Activated T-cell treated with anti-CD3 and anti-CD28 coated beads, Interleukin-2, amount 50 U/mL, for 72 hours (primary cell): ENCODE measurements around the gene FAM50B. TPM values are rescaled to one million over a fixed set of nuclear protein-coding genes. Genes with fewer than 3 reads are reported as not detected.

Source experiments
- ATAC-seq, 2 donors: fragments of 150-1000 bp; cut with Tn5 transposase; replicated peaks in 1 of 2; 2 replicates each; pipeline ENCODE4 v1.10.0; 2021; ENCODE audit warnings: moderate library complexity in 2 of 2, mild to moderate bottlenecking in 1 of 2
- DNase-seq, 2 donors: peaks; one replicate each; pipeline ENCODE4 v3.0.0; 2021 to 2022; ENCODE audit warnings: mixed read lengths in 1 of 2
- H3K27ac Mint-ChIP-seq: one replicate; pipeline ENCODE4 v1.8.0; 2022; ENCODE audit warnings: mild to moderate bottlenecking, moderate library complexity, mixed read lengths
- H3K27me3 Mint-ChIP-seq: one replicate; pipeline ENCODE4 v1.8.0; 2022; ENCODE audit warnings: low read depth, mixed read lengths
- H3K36me3 Mint-ChIP-seq, 2 donors: one replicate each; pipeline ENCODE4 v1.8.0; 2022; ENCODE audit warnings: mixed read lengths in 2 of 2, mild to moderate bottlenecking in 1 of 2; ENCODE audit not compliant: insufficient read depth in 2 of 2
- H3K4me1 Mint-ChIP-seq: one replicate; pipeline ENCODE4 v1.8.0; 2022; ENCODE audit warnings: low read depth, mixed read lengths
- H3K4me3 Mint-ChIP-seq, 2 donors: one replicate each; pipeline ENCODE4 v1.8.0; 2022; ENCODE audit warnings: mild to moderate bottlenecking in 2 of 2, mixed read lengths in 2 of 2, moderate library complexity in 2 of 2
- H3K9me3 Mint-ChIP-seq, 2 donors: one replicate each; pipeline ENCODE4 v1.8.0; 2022; ENCODE audit warnings: mixed read lengths in 2 of 2
- total RNA-seq, 2 donors: library from RNA; stranded (reverse); gene quantifications; one replicate each; pipeline ENCODE4 v1.2.3, GENCODE V29; 2022

FAM50B gene
- 1 to 10 TPM; 8.1 to 8.2 TPM for total RNA-seq

GRCh38 chr6:3848925-3849605, at the start of gene FAM50B:
Gene FAM50B (plus strand): TSS chr6:3849373. CDS start chr6:3849812, 439 bp downstream.
- Mint-ChIP-seq H3K36me3 (peaks cover 2 to 3% of the 10 kb centered on the region in 2 donors), H3K4me3 (peak within 1 kb of the TSS; percentile 80 to 83), H3K9me3 (peaks cover 0 to 3% of the 10 kb centered on the region in 2 donors), H3K27ac (peak within 1 kb of the TSS; percentile 89), H3K4me1 (peaks cover 31% of the 10 kb centered on the region), H3K27me3 (no peaks in the 10 kb centered on the region)
- DNase-seq, result peak; percentile 92 to 94
- peak; percentile 76 to 89 for ATAC-seq

GRCh38 chr6:3799719-3800118, 49.5 kb upstream of the FAM50B start:
- H3K4me1 Mint-ChIP-seq, result peaks cover 17% of the 10 kb centered on the region
- no peak overlapping the region for H3K4me3 Mint-ChIP-seq
- H3K9me3 Mint-ChIP-seq, result no peaks in the 10 kb centered on the region
- H3K27me3 Mint-ChIP-seq, result peaks cover 27% of the 10 kb centered on the region
- DNase-seq, result no peak
- ATAC-seq, result no peak
- H3K36me3 Mint-ChIP-seq, result no peaks in the 10 kb centered on the region
- H3K27ac Mint-ChIP-seq, result no peak overlapping the region

- Mint-ChIP-seq H3K4me3 (no peak overlapping the region), H3K36me3 (no peaks in the 10 kb centered on the region), H3K27ac (no peak overlapping the region), H3K4me1 (peaks cover 17% of the 10 kb centered on the region), H3K27me3 (peaks cover 27% of the 10 kb centered on the region), H3K9me3 (no peaks in the 10 kb centered on the region)
- no peak for ATAC-seq
- DNase-seq, result no peak
Measured at GRCh38 chr6:3800850-3801591, 48.2 kb upstream of the FAM50B start.

- peaks cover 17% of the 10 kb centered on the region for H3K4me1 Mint-ChIP-seq
- peaks cover 21% of the 10 kb centered on the region for H3K27me3 Mint-ChIP-seq
- H3K36me3 Mint-ChIP-seq, result no peaks in the 10 kb centered on the region
- H3K4me3 Mint-ChIP-seq, result peak overlapping the region in 1 of 2 donors; percentile 42
- DNase-seq (peak; percentile 36 to 40), ATAC-seq (peak; percentile 75 to 91)
- peak overlapping the region; percentile 55 for H3K27ac Mint-ChIP-seq
- no peaks in the 10 kb centered on the region for H3K9me3 Mint-ChIP-seq
Measured at GRCh38 chr6:3801960-3802359, 47.2 kb upstream of the FAM50B start.

- Mint-ChIP-seq H3K27me3 (peaks cover 18% of the 10 kb centered on the region), H3K4me1 (peaks cover 17% of the 10 kb centered on the region), H3K9me3 (no peaks in the 10 kb centered on the region), H3K36me3 (no peaks in the 10 kb centered on the region), H3K27ac (no peak overlapping the region), H3K4me3 (no peak overlapping the region)
- ATAC-seq (peak in 1 of 2 donors; percentile 45), DNase-seq (no peak)
Measured at GRCh38 chr6:3803627-3804468, 45.3 kb upstream of the FAM50B start.

GRCh38 chr6:3804964-3805363, 44.2 kb upstream of the FAM50B start:
- ATAC-seq (no peak), DNase-seq (no peak)
- Mint-ChIP-seq H3K27ac (no peak overlapping the region), H3K27me3 (peaks cover 11% of the 10 kb centered on the region), H3K4me1 (peaks cover 17% of the 10 kb centered on the region), H3K9me3 (no peaks in the 10 kb centered on the region), H3K36me3 (no peaks in the 10 kb centered on the region), H3K4me3 (no peak overlapping the region)

GRCh38 chr6:3805448-3806123, 43.6 kb upstream of the FAM50B start:
- H3K27ac Mint-ChIP-seq, result no peak overlapping the region
- H3K36me3 Mint-ChIP-seq, result no peaks in the 10 kb centered on the region
- DNase-seq, result no peak
- peaks cover 6% of the 10 kb centered on the region for H3K27me3 Mint-ChIP-seq
- H3K4me1 Mint-ChIP-seq, result peaks cover 17% of the 10 kb centered on the region
- no peaks in the 10 kb centered on the region for H3K9me3 Mint-ChIP-seq
- no peak overlapping the region for H3K4me3 Mint-ChIP-seq
- no peak for ATAC-seq

- ATAC-seq (no peak), DNase-seq (no peak)
- H3K36me3 Mint-ChIP-seq, result no peaks in the 10 kb centered on the region
- H3K9me3 Mint-ChIP-seq, result no peaks in the 10 kb centered on the region
- H3K27ac Mint-ChIP-seq, result no peak overlapping the region
- H3K4me3 Mint-ChIP-seq, result no peak overlapping the region
- H3K27me3 Mint-ChIP-seq, result peaks cover 2% of the 10 kb centered on the region
- peaks cover 13% of the 10 kb centered on the region for H3K4me1 Mint-ChIP-seq
Measured at GRCh38 chr6:3806169-3806922, 42.8 kb upstream of the FAM50B start.

GRCh38 chr6:3808199-3808598, 41.0 kb upstream of the FAM50B start:
- no peak for DNase-seq
- Mint-ChIP-seq H3K27me3 (peaks cover 8% of the 10 kb centered on the region), H3K4me1 (no peaks in the 10 kb centered on the region)

GRCh38 chr6:3808759-3809514, 40.2 kb upstream of the FAM50B start:
- H3K27ac Mint-ChIP-seq, result no peak overlapping the region
- H3K4me3 Mint-ChIP-seq, result no peak overlapping the region
- H3K4me1 Mint-ChIP-seq, result no peaks in the 10 kb centered on the region
- H3K9me3 Mint-ChIP-seq, result no peaks in the 10 kb centered on the region
- no peaks in the 10 kb centered on the region for H3K36me3 Mint-ChIP-seq
- ATAC-seq (no peak), DNase-seq (no peak)
- peaks cover 8% of the 10 kb centered on the region for H3K27me3 Mint-ChIP-seq

More at GRCh38 chr6:3808199-3808598, 41.0 kb upstream of the FAM50B start:
- no peaks in the 10 kb centered on the region for H3K9me3 Mint-ChIP-seq
- H3K27ac Mint-ChIP-seq, result no peak overlapping the region
- ATAC-seq, result no peak
- H3K4me3 Mint-ChIP-seq, result no peak overlapping the region
- no peaks in the 10 kb centered on the region for H3K36me3 Mint-ChIP-seq

- Mint-ChIP-seq H3K4me3 (no peak overlapping the region), H3K9me3 (no peaks in the 10 kb centered on the region), H3K4me1 (no peaks in the 10 kb centered on the region), H3K36me3 (no peaks in the 10 kb centered on the region), H3K27ac (no peak overlapping the region), H3K27me3 (peaks cover 8% of the 10 kb centered on the region)
- no peak for DNase-seq
- no peak for ATAC-seq
Measured at GRCh38 chr6:3809515-3809891, 39.7 kb upstream of the FAM50B start.
